ENCODE results near the gene NUP58. TPM values are rescaled to one million over a fixed set of nuclear protein-coding genes. Genes with fewer than 3 reads are reported as not detected.
A peak's percentile ranks its signal among the peaks of the same experiment; 100 is the strongest.

Gene NUP58
- total and polyA plus RNA-seq, 2 experiments from 2014 or later = 28.1 to 54.0 TPM

DNA sequence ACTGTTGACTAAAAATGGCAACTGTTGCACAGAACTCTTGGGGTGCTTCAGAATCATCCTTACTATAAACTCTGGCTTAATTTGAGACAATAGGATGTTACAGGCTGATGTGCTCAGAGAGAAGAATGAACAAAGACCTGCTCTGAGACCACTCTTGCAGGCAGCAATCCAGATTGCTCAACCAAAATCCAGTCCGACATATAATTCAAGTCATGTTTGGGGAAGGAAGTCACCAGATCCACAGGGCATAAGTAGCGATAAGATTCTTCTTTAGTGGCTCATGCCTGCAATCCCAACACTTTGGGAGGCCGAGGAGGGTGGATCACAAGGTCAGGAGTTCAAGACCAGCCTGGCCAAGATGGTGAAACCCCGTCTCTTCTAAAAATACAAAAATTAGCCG lies 34.7 kb upstream of the NUP58 start:
- Histone ChIP-seq H3K9me3 (ENCODE audit: low read depth) (no peaks in the 10 kb centered on the region), H3K27ac (no peak overlapping the region), H3K36me3 (peaks cover 14% of the 10 kb centered on the region), H3K27me3 (no peaks in the 10 kb centered on the region), H3K4me3 (no peak overlapping the region), H3K4me1 (ENCODE audit: low read depth) (no peaks in the 10 kb centered on the region)
- DNase-seq (ENCODE audit: low read depth in 1 of 2, low spot score in 1 of 2) = peak in 1 of 2 donors; percentile 6
- TF ChIP-seq, protein P1, sequence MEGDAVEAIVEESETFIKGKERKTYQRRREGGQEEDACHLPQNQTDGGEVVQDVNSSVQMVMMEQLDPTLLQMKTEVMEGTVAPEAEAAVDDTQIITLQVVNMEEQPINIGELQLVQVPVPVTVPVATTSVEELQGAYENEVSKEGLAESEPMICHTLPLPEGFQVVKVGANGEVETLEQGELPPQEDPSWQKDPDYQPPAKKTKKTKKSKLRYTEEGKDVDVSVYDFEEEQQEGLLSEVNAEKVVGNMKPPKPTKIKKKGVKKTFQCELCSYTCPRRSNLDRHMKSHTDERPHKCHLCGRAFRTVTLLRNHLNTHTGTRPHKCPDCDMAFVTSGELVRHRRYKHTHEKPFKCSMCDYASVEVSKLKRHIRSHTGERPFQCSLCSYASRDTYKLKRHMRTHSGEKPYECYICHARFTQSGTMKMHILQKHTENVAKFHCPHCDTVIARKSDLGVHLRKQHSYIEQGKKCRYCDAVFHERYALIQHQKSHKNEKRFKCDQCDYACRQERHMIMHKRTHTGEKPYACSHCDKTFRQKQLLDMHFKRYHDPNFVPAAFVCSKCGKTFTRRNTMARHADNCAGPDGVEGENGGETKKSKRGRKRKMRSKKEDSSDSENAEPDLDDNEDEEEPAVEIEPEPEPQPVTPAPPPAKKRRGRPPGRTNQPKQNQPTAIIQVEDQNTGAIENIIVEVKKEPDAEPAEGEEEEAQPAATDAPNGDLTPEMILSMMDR (IDR thresholded peaks at IDR 0.05; ENCODE audit: low read depth, low read length) = no peak

DNA sequence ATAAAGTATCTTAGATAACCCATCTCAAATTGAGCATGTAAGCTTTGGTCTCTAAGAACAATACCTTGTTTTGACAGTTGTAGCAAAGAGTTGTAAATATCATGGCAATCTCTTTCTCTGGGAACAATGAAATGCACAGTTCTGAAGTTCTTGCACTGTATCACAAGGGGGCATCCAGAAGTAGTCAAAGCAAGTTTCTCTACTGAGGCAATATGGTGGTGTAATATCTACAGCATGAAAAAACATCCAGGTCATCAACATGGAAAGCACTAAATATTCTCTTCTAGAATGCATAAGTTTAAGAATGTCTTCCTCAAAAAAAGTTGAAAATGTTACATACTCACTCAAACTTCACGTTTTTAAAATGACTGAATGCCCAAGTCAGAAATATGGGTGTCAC lies 33.7 kb upstream of the NUP58 start:
- no peak overlapping the region for H3K4me3 ChIP-seq
- peak in 1 of 2 donors; percentile 23 for DNase-seq (ENCODE audit: low read depth in 1 of 2, low spot score in 1 of 2)
- no peaks in the 10 kb centered on the region for H3K4me1 ChIP-seq (ENCODE audit: low read depth)
- H3K36me3 ChIP-seq = peaks cover 12% of the 10 kb centered on the region
- TF ChIP-seq, protein P1 (IDR thresholded peaks at IDR 0.05; ENCODE audit: low read depth, low read length) = peak; percentile 20
- no peaks in the 10 kb centered on the region for H3K9me3 ChIP-seq (ENCODE audit: low read depth)
- no peaks in the 10 kb centered on the region for H3K27me3 ChIP-seq
- H3K27ac ChIP-seq = no peak overlapping the region

DNA sequence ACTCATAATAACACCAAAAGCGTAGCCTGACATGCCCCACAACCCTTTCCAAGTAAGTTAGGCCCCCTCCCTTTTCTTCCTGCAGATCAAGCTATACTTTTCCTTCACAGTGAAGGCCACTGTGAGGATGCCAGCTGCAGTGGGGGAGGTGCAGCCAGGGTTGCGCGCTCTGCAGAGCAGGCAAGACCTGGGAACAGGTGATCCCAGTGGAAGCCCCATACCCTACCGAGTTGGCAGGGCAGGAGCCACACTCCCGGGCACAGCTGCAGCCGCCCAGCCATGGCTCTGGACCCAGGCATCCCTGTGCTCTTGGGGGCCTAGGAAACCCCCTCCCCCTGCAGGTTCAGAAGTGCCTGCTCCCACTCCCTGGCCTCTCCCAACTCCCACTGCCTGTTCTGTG lies 32.9 kb upstream of the NUP58 start:
- no peaks in the 10 kb centered on the region for H3K9me3 ChIP-seq (ENCODE audit: low read depth)
- no peaks in the 10 kb centered on the region for H3K4me1 ChIP-seq (ENCODE audit: low read depth)
- DNase-seq (ENCODE audit: low read depth in 1 of 2, low spot score in 1 of 2) = no peak
- H3K27me3 ChIP-seq = no peaks in the 10 kb centered on the region
- peaks cover 11% of the 10 kb centered on the region for H3K36me3 ChIP-seq
- TF ChIP-seq, protein P1 (IDR thresholded peaks at IDR 0.05; ENCODE audit: low read depth, low read length) = no peak
- H3K4me3 ChIP-seq = no peak overlapping the region
- H3K27ac ChIP-seq = no peak overlapping the region

DNA sequence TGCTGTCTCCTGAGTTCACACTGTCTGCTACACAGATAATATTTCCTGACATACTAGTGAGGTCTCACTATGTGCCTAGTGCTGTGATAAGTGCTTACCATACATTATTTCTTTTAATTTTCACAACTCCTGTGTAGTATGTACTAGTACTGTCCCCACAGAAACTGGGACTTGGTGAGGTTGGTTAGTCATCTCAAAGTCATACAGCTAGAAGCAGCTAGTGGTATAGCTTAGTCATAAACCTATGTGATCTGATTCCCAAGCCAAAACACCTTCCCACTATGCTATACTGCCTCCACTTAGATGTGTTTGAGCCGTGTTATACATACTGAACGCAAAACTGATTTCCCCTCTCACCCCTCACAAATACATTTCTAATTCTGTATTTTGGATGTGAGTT lies 24.7 kb upstream of the NUP58 start:
- no peaks in the 10 kb centered on the region for H3K9me3 ChIP-seq (ENCODE audit: low read depth)
- peaks cover 6% of the 10 kb centered on the region for H3K4me1 ChIP-seq (ENCODE audit: low read depth)
- DNase-seq (ENCODE audit: low read depth in 1 of 2, low spot score in 1 of 2) = no peak
- TF ChIP-seq, protein P1 (IDR thresholded peaks at IDR 0.05; ENCODE audit: low read depth, low read length) = no peak
- no peak overlapping the region for H3K4me3 ChIP-seq
- peaks cover 3% of the 10 kb centered on the region for H3K36me3 ChIP-seq
- H3K27ac ChIP-seq = no peak overlapping the region
- H3K27me3 ChIP-seq = no peaks in the 10 kb centered on the region

DNA sequence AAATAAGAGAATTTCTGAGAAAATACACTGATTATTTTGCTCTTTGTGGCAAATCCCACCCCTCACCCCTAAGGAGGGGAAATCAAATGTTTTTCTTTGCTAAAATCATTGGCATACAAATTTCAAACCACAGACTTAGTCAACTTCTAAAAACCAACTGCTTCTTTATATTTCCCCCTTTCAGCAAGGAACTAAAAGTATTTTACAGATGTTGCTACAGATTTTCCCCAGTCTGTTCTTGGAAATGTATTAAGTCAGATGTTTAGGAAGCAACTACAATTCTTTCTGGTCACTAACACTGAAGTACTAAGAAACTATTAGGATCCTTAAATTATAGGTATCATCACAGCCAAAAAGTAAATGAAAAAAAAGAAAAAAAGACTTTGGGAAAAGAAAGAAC lies 21.0 kb upstream of the NUP58 start:
- H3K27me3 ChIP-seq = no peaks in the 10 kb centered on the region
- TF ChIP-seq, protein P1 (IDR thresholded peaks at IDR 0.05; ENCODE audit: low read depth, low read length) = no peak
- no peak overlapping the region for H3K27ac ChIP-seq
- no peak for DNase-seq (ENCODE audit: low read depth in 1 of 2, low spot score in 1 of 2)
- peaks cover 6% of the 10 kb centered on the region for H3K4me1 ChIP-seq (ENCODE audit: low read depth)
- no peaks in the 10 kb centered on the region for H3K9me3 ChIP-seq (ENCODE audit: low read depth)
- H3K36me3 ChIP-seq = no peaks in the 10 kb centered on the region
- no peak overlapping the region for H3K4me3 ChIP-seq
